Peyer's patch (tissue), 4 donors: ENCODE measurements around the gene F13A1. TPM values are rescaled to one million over a fixed set of nuclear protein-coding genes. Genes with fewer than 3 reads are reported as not detected.

ENCODE experiments used
- DNase-seq, 3 donors: peaks; one replicate each; pipeline ENCODE4 v3.0.0-alpha.2; 2017 to 2019
- H3K27ac ChIP-seq, 4 donors: fragments of 200-600 bp; sonication (generic); one replicate each; pipeline ENCODE4 v1.5.1; 2016 to 2019
- H3K27me3 ChIP-seq, 2 donors: fragments of 200-600 bp; sonication (generic); one replicate each; pipeline ENCODE4 v1.5.1; 2019
- H3K36me3 ChIP-seq, 3 donors: fragments of 200-600 bp; sonication (generic); one replicate each; pipeline ENCODE4 v1.5.1; 2016 to 2019
- H3K4me1 ChIP-seq, 4 donors: fragments of 200-600 bp; sonication (generic); one replicate each; pipeline ENCODE4 v1.5.1; 2016 to 2019
- H3K4me3 ChIP-seq, 4 donors: fragments of 200-600 bp; sonication (generic); 1 replicate in 3 of 4; 2 replicates in 1 of 4; pipeline ENCODE4 v1.5.1; 2016 to 2019; ENCODE audit warnings: mild to moderate bottlenecking in 1 of 4
- H3K9me3 ChIP-seq, 4 donors: fragments of 200-600 bp; sonication (generic); one replicate each; pipeline ENCODE4 v1.5.1; 2016 to 2019; ENCODE audit warnings: mild to moderate bottlenecking in 1 of 4
- CTCF ChIP-seq, 6 experiments: fragments of 450-650 bp in 4 of 6; fragments of 200-600 bp in 2 of 6; sonication (generic) in 1 of 6; IDR thresholded peaks; one replicate each; pipeline ENCODE4 v1.5.1; 2017 to 2019; ENCODE audit warnings: antibody characterized with exemption in 6 of 6, mild to moderate bottlenecking in 3 of 6, moderate library complexity in 1 of 6
- POLR2A ChIP-seq, 2 donors: fragments of 450-650 bp; IDR thresholded peaks; one replicate each; pipeline ENCODE4 v1.5.1; 2017; ENCODE audit warnings: antibody characterized with exemption in 2 of 2, mild to moderate bottlenecking in 2 of 2, moderate library complexity in 2 of 2
- total RNA-seq, 4 donors: library from RNA; depleted of rRNA; stranded (reverse); fragments of >200 nt; gene quantifications; one replicate each; pipeline ENCODE4 v1.1.0, GENCODE V29; 2016

F13A1 gene
- total RNA-seq, 4 donors from 2014 or later = 13.0 to 29.7 (median 25.5) TPM

- DNase-seq = no peak
- Histone ChIP-seq H3K27me3 (no peaks in the 10 kb centered on the region), H3K9me3 (no peaks in the 10 kb centered on the region), H3K4me3 (no peak overlapping the region), H3K27ac (no peak overlapping the region), H3K36me3 (no peaks in the 10 kb centered on the region), H3K4me1 (no peaks in the 10 kb centered on the region)
- no peak for TF ChIP-seq CTCF (IDR thresholded peaks at IDR 0.05)
- no peak for TF ChIP-seq POLR2A (IDR thresholded peaks at IDR 0.05)
Observed at GRCh38 chr6:6282716-6283115, 37.7 kb downstream of the F13A1 start.

GRCh38 chr6:6277413-6277812 is 43.0 kb downstream of the F13A1 start:
- H3K9me3 ChIP-seq = no peaks in the 10 kb centered on the region
- no peaks in the 10 kb centered on the region for H3K36me3 ChIP-seq

GRCh38 chr6:6270948-6271535 is 49.4 kb downstream of the F13A1 start:
- no peak for DNase-seq

More at GRCh38 chr6:6277413-6277812, 43.0 kb downstream of the F13A1 start:
- Histone ChIP-seq H3K4me1 (no peaks in the 10 kb centered on the region), H3K27ac (no peak overlapping the region), H3K27me3 (no peaks in the 10 kb centered on the region), H3K4me3 (no peak overlapping the region)
- TF ChIP-seq CTCF (IDR thresholded peaks at IDR 0.05) (no peak), POLR2A (IDR thresholded peaks at IDR 0.05) (no peak)
- DNase-seq = no peak

GRCh38 chr6:6260196-6260722 is 60.2 kb downstream of the F13A1 start:
- H3K4me1 ChIP-seq = no peaks in the 10 kb centered on the region
- no peak for DNase-seq
- H3K9me3 ChIP-seq = no peaks in the 10 kb centered on the region
- no peak for TF ChIP-seq POLR2A (IDR thresholded peaks at IDR 0.05)
- TF ChIP-seq CTCF (IDR thresholded peaks at IDR 0.05) = no peak
- no peaks in the 10 kb centered on the region for H3K27me3 ChIP-seq
- no peak overlapping the region for H3K4me3 ChIP-seq
- no peak overlapping the region for H3K27ac ChIP-seq
- no peaks in the 10 kb centered on the region for H3K36me3 ChIP-seq

More at GRCh38 chr6:6270948-6271535, 49.4 kb downstream of the F13A1 start:
- Histone ChIP-seq H3K4me3 (no peak overlapping the region), H3K36me3 (no peaks in the 10 kb centered on the region), H3K27me3 (no peaks in the 10 kb centered on the region), H3K27ac (no peak overlapping the region), H3K9me3 (no peaks in the 10 kb centered on the region), H3K4me1 (no peaks in the 10 kb centered on the region)
- no peak for TF ChIP-seq POLR2A (IDR thresholded peaks at IDR 0.05)
- no peak for TF ChIP-seq CTCF (IDR thresholded peaks at IDR 0.05)

- Histone ChIP-seq H3K36me3 (no peaks in the 10 kb centered on the region), H3K4me1 (no peaks in the 10 kb centered on the region), H3K27ac (no peak overlapping the region), H3K4me3 (no peak overlapping the region), H3K27me3 (no peaks in the 10 kb centered on the region), H3K9me3 (no peaks in the 10 kb centered on the region)
- no peak for TF ChIP-seq CTCF (IDR thresholded peaks at IDR 0.05)
- no peak for DNase-seq
Observed at GRCh38 chr6:6256886-6257285, 63.6 kb downstream of the F13A1 start.
